BJ (cell line): ENCODE data around the gene ITPK1. TPM values are rescaled to one million over a fixed set of nuclear protein-coding genes. Genes with fewer than 3 reads are reported as not detected.

ENCODE experiments used
- CTCF ChIA-PET: fragments of 350-600 bp; formaldehyde crosslinking; extraction: SDS; loops from one replicate; lab custom pipeline; 2021; ENCODE audit warnings: antibody characterized with exemption, inconsistent platforms; lab: Yijun Ruan, JAX
- POLR2A ChIA-PET: fragments of 300-600 bp; sonication (Branson Sonifier 250); formaldehyde crosslinking; extraction: SDS; loops from one replicate; lab custom pipeline; 2021; ENCODE audit warnings: antibody characterized with exemption; lab: Charles Lee
- DNase-seq: peaks from one replicate; pipeline ENCODE4 v3.0.0-alpha.2; 2011; ENCODE audit warnings: low read depth
- H3K27me3 ChIP-seq: 2 replicates; pipeline ENCODE4 v1.6.0; 2011; ENCODE audit warnings: low read length; ENCODE audit not compliant: control insufficient read depth, insufficient read depth
- H3K36me3 ChIP-seq: 2 replicates; pipeline ENCODE4 v1.5.1; 2011; ENCODE audit warnings: low read length; ENCODE audit not compliant: control insufficient read depth, insufficient read depth
- H3K4me3 ChIP-seq: 2 replicates; pipeline ENCODE4 v1.5.1; 2011; ENCODE audit warnings: low read depth, mild to moderate bottlenecking, control low read depth, low read length
- CTCF ChIP-seq: IDR thresholded peaks from 2 replicates; pipeline ENCODE4 v1.5.1; 2011; ENCODE audit warnings: low read depth, mild to moderate bottlenecking, control low read depth, inconsistent platforms, low read length, moderate library complexity; ENCODE audit not compliant: insufficient read depth
- polyA plus RNA-seq: library from polyadenylated mRNA; depleted of rRNA; stranded (reverse); fragments of >200 nt; gene quantifications from 2 replicates; pipeline ENCODE4 v1.2.3, GENCODE V29; 2011

ITPK1 gene
- polyA plus RNA-seq, 1 experiment = 49.0 TPM

DNA sequence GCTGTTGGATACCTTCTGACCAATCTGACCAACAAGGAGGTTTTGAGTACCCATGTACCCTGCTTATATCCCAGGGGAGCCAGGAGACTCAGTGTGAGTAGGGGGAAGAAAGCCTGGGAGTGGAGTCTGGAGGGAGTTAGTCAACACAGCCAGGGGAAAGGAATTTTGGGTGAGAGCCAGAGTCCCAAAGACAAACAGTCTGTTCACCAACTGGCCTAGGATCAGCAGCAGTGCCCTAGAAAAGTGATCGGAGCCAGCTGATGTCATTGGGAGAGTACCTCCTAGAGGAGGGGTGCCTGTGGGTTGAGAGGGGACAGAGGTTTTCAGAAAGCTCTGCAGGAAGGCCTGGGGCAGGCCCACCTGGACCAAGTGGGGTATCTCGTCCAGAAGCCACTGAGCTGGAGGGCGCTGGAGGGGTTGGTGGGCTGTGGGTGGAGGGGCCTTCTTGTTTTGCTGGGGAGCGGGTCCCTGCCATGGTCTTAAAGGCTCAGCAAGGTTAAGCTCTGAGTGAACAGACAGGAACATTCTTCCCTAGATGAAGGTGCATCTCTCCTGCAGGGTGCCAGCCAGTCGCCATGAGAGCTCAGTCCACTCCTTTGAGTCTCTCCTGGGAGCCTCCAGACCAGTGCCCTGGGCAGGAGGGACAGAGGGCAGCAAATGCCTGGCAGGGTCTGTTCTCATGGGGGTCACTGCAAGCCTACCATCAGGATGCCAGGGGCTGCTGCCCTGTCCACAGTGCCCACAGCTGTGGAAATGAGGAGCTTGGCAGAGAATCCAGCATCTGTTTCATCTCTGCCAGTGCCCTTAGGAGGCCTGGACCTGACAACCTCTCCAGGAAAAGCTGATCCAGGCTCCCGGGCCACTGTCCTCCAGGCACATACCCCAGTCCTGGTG lies 129.2 kb downstream of the ITPK1 start:
- POLR2A ChIA-PET = no interaction called here
- H3K36me3 ChIP-seq = no peaks in the 10 kb centered on the region

GRCh38 chr14:92985521-92985920 lies 130.2 kb downstream of the ITPK1 start:
- DNase-seq = no peak
- Histone ChIP-seq H3K36me3 (no peaks in the 10 kb centered on the region), H3K4me3 (no peak overlapping the region), H3K27me3 (no peaks in the 10 kb centered on the region)
- CTCF ChIA-PET = no interaction called here
- no peak for TF ChIP-seq CTCF
- POLR2A ChIA-PET = no interaction called here

More for the DNA sequence above, 129.2 kb downstream of the ITPK1 start:
- Histone ChIP-seq H3K4me3 (no peak overlapping the region), H3K27me3 (no peaks in the 10 kb centered on the region)
- TF ChIP-seq CTCF = no peak
- DNase-seq = no peak
- CTCF ChIA-PET = interaction anchor here (1.0 to 1.7 kb wide), 4 partner anchors 13 to 168 kb away, joined by 3 to 7 read pairs (median 4); no protein-coding TSS in a partner anchor

DNA sequence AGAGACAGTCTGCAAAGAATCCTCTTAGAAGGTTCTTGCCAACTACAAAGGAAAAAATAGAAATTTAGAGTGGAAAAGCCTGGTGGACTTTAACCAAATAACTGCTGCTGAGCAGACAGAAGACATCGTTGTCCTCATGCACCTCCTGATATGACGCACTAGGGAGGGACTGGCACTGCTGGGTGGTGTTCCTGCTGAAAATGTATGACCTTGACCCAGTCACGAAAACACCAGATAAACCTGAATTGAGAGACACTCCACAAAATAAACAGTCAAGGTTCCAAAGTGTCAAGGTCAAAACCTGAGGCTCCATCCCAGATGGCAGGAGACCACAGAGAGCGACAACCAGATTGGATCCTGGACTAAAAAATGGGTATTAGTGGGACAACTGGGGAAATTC lies 130.8 kb downstream of the ITPK1 start:
- no peak for DNase-seq
- CTCF ChIA-PET = no interaction called here
- POLR2A ChIA-PET = no interaction called here

GRCh38 chr14:92984082-92984788 lies 131.5 kb downstream of the ITPK1 start:
- TF ChIP-seq CTCF = no peak
- H3K36me3 ChIP-seq = no peaks in the 10 kb centered on the region
- H3K4me3 ChIP-seq = no peak overlapping the region
- CTCF ChIA-PET = interaction anchor here (1.4 to 1.6 kb wide), 2 partner anchors 10 to 129 kb away, joined by 4 read pairs; no protein-coding TSS in a partner anchor
- POLR2A ChIA-PET = no interaction called here
- DNase-seq = no peak
- no peaks in the 10 kb centered on the region for H3K27me3 ChIP-seq

More for the DNA sequence above, 130.8 kb downstream of the ITPK1 start:
- no peaks in the 10 kb centered on the region for H3K27me3 ChIP-seq
- TF ChIP-seq CTCF = no peak
- no peaks in the 10 kb centered on the region for H3K36me3 ChIP-seq
- no peak overlapping the region for H3K4me3 ChIP-seq

- H3K36me3 ChIP-seq = no peaks in the 10 kb centered on the region
- DNase-seq = no peak
Measured at GRCh38 chr14:92982956-92983355, 132.8 kb downstream of the ITPK1 start.

More at GRCh38 chr14:92982956-92983355, 132.8 kb downstream of the ITPK1 start:
- Histone ChIP-seq H3K27me3 (no peaks in the 10 kb centered on the region), H3K4me3 (no peak overlapping the region)
- ChIA-PET POLR2A (no interaction called here), CTCF (interaction anchor here (1.4 to 1.9 kb wide), 3 partner anchors 9 to 130 kb away, joined by 4 to 5 read pairs (median 4); no protein-coding TSS in a partner anchor)
- no peak for TF ChIP-seq CTCF
